GM19372 (cell line): Measurements from ENCODE around the gene PLVAP.
"Not testable (repeated sequence)": the region's sequence is repeated elsewhere in the genome, so short reads cannot be mapped to it uniquely, and the experiment has no call there.

Experiments
- ATAC-seq: cut with Tn5 transposase; IDR thresholded peaks from one replicate; pipeline ENCODE4 v1.9.1; 2021; ENCODE audit warnings: mild to moderate bottlenecking, low read depth, moderate library complexity; ENCODE audit not compliant: unreplicated experiment

Gene PLVAP

GRCh38 chr19:17402982-17403855 lies 26.1 kb upstream of the PLVAP start:
- ATAC-seq = no peak

- no peak for ATAC-seq
Observed at GRCh38 chr19:17401628-17402027, 24.5 kb upstream of the PLVAP start.

- ATAC-seq = no peak
Observed at GRCh38 chr19:17398902-17399527, 21.9 kb upstream of the PLVAP start.

GRCh38 chr19:17394891-17395415 lies 17.8 kb upstream of the PLVAP start:
- ATAC-seq = no peak

- ATAC-seq = no peak
Observed at GRCh38 chr19:17393914-17394313, 16.8 kb upstream of the PLVAP start, which contains the start of gene CCDC194. CCDC194 (minus strand) TSS chr19:17394196; CDS start chr19:17394158, 38 bp downstream.

- ATAC-seq = no peak
Observed at GRCh38 chr19:17393002-17393401, 15.9 kb upstream of the PLVAP start.

GRCh38 chr19:17391371-17392151 lies 14.4 kb upstream of the PLVAP start:
- no peak for ATAC-seq

- ATAC-seq = peak; percentile 88
Observed at GRCh38 chr19:17390665-17391370, 13.7 kb upstream of the PLVAP start.

GRCh38 chr19:17389957-17390664 lies 13.0 kb upstream of the PLVAP start:
- no peak for ATAC-seq

GRCh38 chr19:17389288-17389687 lies 12.1 kb upstream of the PLVAP start:
- no peak for ATAC-seq

- no peak for ATAC-seq
Observed at GRCh38 chr19:17385878-17386611, 8.9 kb upstream of the PLVAP start.

- no peak for ATAC-seq
Observed at GRCh38 chr19:17380426-17381138, 3.4 kb upstream of the PLVAP start.

- ATAC-seq = no peak
Observed at GRCh38 chr19:17379221-17379631, 2.1 kb upstream of the PLVAP start.

GRCh38 chr19:17378271-17378670 lies 1.1 kb upstream of the PLVAP start:
- no peak for ATAC-seq

- peak; percentile 88 for ATAC-seq
Observed at GRCh38 chr19:17370026-17370587, 7.0 kb downstream of the PLVAP start.

GRCh38 chr19:17365361-17365760 lies 11.8 kb downstream of the PLVAP start:
- no peak for ATAC-seq

- not testable (repeated sequence) for ATAC-seq
Observed at GRCh38 chr19:17363852-17364605, 13.1 kb downstream of the PLVAP start.
